ENCODE results near the gene LYST. TPM values are rescaled to one million over a fixed set of nuclear protein-coding genes. Genes with fewer than 3 reads are reported as not detected.

Gene LYST
- total RNA-seq, 1 donor from 2014 or later = 10.3 TPM

GRCh38 chr1:235892202-235892601 lies 25.5 kb upstream of the LYST start:
- Histone ChIP-seq H3K4me1 (no peaks in the 10 kb centered on the region), H3K9me3 (replicated peaks) (no peaks in the 10 kb centered on the region), H3K36me3 (no peaks in the 10 kb centered on the region), H3K4me3 (no peak overlapping the region), H3K27ac (replicated peaks) (no peak overlapping the region), H3K27me3 (ENCODE audit: low read depth) (no peaks in the 10 kb centered on the region)
- intact Hi-C loops (cut with micrococcal nuclease) = no loop called here
- TF ChIP-seq, protein P1, sequence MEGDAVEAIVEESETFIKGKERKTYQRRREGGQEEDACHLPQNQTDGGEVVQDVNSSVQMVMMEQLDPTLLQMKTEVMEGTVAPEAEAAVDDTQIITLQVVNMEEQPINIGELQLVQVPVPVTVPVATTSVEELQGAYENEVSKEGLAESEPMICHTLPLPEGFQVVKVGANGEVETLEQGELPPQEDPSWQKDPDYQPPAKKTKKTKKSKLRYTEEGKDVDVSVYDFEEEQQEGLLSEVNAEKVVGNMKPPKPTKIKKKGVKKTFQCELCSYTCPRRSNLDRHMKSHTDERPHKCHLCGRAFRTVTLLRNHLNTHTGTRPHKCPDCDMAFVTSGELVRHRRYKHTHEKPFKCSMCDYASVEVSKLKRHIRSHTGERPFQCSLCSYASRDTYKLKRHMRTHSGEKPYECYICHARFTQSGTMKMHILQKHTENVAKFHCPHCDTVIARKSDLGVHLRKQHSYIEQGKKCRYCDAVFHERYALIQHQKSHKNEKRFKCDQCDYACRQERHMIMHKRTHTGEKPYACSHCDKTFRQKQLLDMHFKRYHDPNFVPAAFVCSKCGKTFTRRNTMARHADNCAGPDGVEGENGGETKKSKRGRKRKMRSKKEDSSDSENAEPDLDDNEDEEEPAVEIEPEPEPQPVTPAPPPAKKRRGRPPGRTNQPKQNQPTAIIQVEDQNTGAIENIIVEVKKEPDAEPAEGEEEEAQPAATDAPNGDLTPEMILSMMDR (IDR thresholded peaks at IDR 0.05; ENCODE audit: borderline replicate concordance) = no peak
- no peak for DNase-seq

DNA sequence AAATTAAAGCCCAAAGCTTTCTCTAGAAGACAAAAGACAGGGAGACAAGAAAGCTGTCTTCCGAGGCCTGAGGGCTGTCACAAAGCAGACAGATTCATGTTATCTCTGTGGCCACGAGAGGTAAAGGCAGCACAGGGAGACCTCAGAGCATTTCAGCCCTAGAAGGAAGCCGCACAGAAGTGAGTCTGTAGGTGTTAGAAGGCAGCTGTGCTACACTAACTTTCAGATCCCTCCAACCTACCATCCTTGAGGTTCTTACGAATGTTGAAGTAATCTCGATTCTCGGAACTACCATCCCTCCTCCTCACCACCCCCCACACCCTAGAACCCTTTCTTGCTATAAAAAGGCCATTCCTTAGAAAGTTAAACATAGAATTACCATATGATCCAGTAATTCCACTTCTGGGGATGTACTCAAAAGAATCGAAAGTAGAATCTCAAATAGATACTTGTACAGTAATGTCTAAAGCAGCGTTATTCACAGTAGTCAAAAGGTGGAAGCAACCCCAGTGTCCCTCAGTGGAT lies 21.5 kb upstream of the LYST start:
- no peak for DNase-seq
- H3K4me1 ChIP-seq = peaks cover 7% of the 10 kb centered on the region
- H3K27ac ChIP-seq (replicated peaks) = no peak overlapping the region
- TF ChIP-seq, protein P1 (IDR thresholded peaks at IDR 0.05; ENCODE audit: borderline replicate concordance) = no peak
- intact Hi-C loops (cut with micrococcal nuclease) = no loop called here
- no peaks in the 10 kb centered on the region for H3K36me3 ChIP-seq
- no peak overlapping the region for H3K4me3 ChIP-seq
- H3K9me3 ChIP-seq (replicated peaks) = no peaks in the 10 kb centered on the region
- H3K27me3 ChIP-seq (ENCODE audit: low read depth) = no peaks in the 10 kb centered on the region

DNA sequence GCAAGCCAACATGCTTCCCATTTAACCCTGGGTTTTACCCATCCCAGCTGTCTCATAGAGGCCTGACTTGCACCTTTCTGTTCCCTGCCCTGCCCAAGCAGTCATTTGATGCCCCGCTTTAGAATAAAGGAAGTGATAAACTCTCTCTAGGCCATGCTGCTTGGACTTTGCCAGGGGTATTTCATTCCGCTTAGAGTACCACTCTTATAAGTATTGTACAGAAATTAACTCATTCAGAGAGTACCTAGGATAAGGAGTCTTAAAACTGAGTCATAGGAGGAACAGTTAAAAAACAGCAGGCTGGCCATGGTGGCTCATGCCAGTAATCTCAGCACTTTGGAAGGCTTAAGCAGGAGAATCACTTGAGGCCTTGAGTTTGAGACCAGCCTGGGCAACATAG lies 21.0 kb upstream of the LYST start:
- intact Hi-C loops (cut with micrococcal nuclease) = no loop called here
- Histone ChIP-seq H3K4me3 (no peak overlapping the region), H3K27me3 (ENCODE audit: low read depth) (no peaks in the 10 kb centered on the region), H3K36me3 (no peaks in the 10 kb centered on the region), H3K4me1 (peaks cover 12% of the 10 kb centered on the region), H3K9me3 (replicated peaks) (no peaks in the 10 kb centered on the region), H3K27ac (replicated peaks) (no peak overlapping the region)
- no peak for DNase-seq
- TF ChIP-seq, protein P1 (IDR thresholded peaks at IDR 0.05; ENCODE audit: borderline replicate concordance) = no peak

- TF ChIP-seq, protein P1 (IDR thresholded peaks at IDR 0.05; ENCODE audit: borderline replicate concordance) = no peak
- no peak for DNase-seq
- Histone ChIP-seq H3K27me3 (ENCODE audit: low read depth) (no peaks in the 10 kb centered on the region), H3K36me3 (no peaks in the 10 kb centered on the region), H3K4me3 (no peak overlapping the region), H3K27ac (replicated peaks) (no peak overlapping the region), H3K4me1 (peaks cover 15% of the 10 kb centered on the region), H3K9me3 (replicated peaks) (no peaks in the 10 kb centered on the region)
- intact Hi-C loops (cut with micrococcal nuclease) = no loop called here
Measured at GRCh38 chr1:235885655-235886262, 19.1 kb upstream of the LYST start.

GRCh38 chr1:235883261-235883927 lies 16.7 kb upstream of the LYST start:
- TF ChIP-seq, protein P1 (IDR thresholded peaks at IDR 0.05; ENCODE audit: borderline replicate concordance) = no peak
- intact Hi-C loops (cut with micrococcal nuclease) = no loop called here
- Histone ChIP-seq H3K36me3 (no peaks in the 10 kb centered on the region), H3K4me1 (peaks cover 29% of the 10 kb centered on the region), H3K4me3 (peak overlapping the region; percentile 34), H3K27me3 (ENCODE audit: low read depth) (no peaks in the 10 kb centered on the region), H3K27ac (replicated peaks) (peak overlapping the region; percentile 69), H3K9me3 (replicated peaks) (no peaks in the 10 kb centered on the region)
- peak; percentile 83 for DNase-seq

All from left ventricle myocardium inferior (tissue), 1 donor.